Thyroid gland (tissue), 4 donors: Measurements from ENCODE around the gene PEX14.

ENCODE experiments used
- POLR2A ChIP-seq, 2 donors: fragments of 450-650 bp; IDR thresholded peaks; one replicate each; pipeline ENCODE4 v1.6.1; 2017; ENCODE audit warnings: antibody characterized with exemption in 2 of 2, mild to moderate bottlenecking in 2 of 2, moderate library complexity in 1 of 2
- TF ChIP-seq, protein P1 (sequence below), 6 experiments: fragments of 200-600 bp in 3 of 6; fragments of 450-650 bp in 3 of 6; sonication (generic) in 3 of 6; IDR thresholded peaks; one replicate each; pipeline ENCODE4 v1.5.1; 2016 to 2019; ENCODE audit warnings: antibody characterized with exemption in 6 of 6, mild to moderate bottlenecking in 2 of 6, inconsistent platforms in 1 of 6, moderate library complexity in 1 of 6

DNA sequence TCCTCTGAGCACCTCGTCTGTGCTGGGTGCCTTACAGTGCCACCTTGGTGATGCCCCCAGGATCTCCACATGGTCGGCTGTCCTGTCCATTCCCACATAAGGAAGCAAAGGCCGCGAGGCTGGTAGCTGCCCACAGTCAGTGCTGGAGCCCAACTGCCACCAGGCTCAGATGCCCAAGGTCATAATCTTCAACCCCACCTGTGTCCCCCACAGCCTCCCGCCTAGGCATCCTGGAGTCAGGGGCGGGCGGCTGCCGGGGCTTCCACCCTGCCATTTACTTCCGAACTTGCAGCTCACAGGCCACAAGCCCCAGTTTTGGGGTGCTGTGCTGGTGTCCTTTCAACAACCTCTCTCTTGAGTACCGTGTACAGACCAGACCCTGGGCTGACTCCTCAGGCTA is 195.4 kb downstream of the PEX14 start:
- TF ChIP-seq, protein P1, sequence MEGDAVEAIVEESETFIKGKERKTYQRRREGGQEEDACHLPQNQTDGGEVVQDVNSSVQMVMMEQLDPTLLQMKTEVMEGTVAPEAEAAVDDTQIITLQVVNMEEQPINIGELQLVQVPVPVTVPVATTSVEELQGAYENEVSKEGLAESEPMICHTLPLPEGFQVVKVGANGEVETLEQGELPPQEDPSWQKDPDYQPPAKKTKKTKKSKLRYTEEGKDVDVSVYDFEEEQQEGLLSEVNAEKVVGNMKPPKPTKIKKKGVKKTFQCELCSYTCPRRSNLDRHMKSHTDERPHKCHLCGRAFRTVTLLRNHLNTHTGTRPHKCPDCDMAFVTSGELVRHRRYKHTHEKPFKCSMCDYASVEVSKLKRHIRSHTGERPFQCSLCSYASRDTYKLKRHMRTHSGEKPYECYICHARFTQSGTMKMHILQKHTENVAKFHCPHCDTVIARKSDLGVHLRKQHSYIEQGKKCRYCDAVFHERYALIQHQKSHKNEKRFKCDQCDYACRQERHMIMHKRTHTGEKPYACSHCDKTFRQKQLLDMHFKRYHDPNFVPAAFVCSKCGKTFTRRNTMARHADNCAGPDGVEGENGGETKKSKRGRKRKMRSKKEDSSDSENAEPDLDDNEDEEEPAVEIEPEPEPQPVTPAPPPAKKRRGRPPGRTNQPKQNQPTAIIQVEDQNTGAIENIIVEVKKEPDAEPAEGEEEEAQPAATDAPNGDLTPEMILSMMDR (IDR thresholded peaks at IDR 0.05), result no peak
- no peak for TF ChIP-seq POLR2A (IDR thresholded peaks at IDR 0.05)
